HG03196 (cell line): ENCODE results near the gene OPA3.
A peak's percentile ranks its signal among the peaks of the same experiment; 100 is the strongest.

Experiments
- ATAC-seq: cut with Tn5 transposase; IDR thresholded peaks from one replicate; pipeline ENCODE4 v1.9.1; 2021; ENCODE audit not compliant: unreplicated experiment

OPA3 gene

GRCh38 chr19:45505996-45506245, 78.7 kb downstream of the OPA3 start:
- ATAC-seq, result no peak

- ATAC-seq, result no peak
Observed at GRCh38 chr19:45505151-45505995, 79.2 kb downstream of the OPA3 start.

DNA sequence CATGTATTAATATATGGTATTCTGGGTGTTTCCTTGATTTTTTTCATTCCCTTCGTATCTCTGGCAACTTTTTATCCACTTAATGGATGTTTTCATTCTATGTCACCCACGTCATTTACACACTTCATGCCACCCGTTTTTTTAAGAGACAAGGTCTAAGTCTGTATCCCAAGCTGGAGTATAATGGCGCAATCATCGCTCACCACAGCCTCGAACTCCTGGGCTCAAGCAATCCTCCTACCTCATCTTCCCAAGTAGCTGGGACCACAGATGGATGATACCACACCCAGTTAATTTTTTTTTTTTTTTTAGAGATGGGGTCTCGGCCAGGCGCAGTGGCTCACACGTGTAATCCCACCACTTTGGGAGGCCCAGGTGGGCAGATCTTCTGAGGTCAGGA, 80.7 kb downstream of the OPA3 start:
- ATAC-seq, result no peak

- no peak for ATAC-seq
Observed at GRCh38 chr19:45502111-45502510, 82.5 kb downstream of the OPA3 start.

GRCh38 chr19:45501730-45502014, 82.9 kb downstream of the OPA3 start:
- ATAC-seq, result no peak

GRCh38 chr19:45500918-45501729, 83.5 kb downstream of the OPA3 start:
- no peak for ATAC-seq

DNA sequence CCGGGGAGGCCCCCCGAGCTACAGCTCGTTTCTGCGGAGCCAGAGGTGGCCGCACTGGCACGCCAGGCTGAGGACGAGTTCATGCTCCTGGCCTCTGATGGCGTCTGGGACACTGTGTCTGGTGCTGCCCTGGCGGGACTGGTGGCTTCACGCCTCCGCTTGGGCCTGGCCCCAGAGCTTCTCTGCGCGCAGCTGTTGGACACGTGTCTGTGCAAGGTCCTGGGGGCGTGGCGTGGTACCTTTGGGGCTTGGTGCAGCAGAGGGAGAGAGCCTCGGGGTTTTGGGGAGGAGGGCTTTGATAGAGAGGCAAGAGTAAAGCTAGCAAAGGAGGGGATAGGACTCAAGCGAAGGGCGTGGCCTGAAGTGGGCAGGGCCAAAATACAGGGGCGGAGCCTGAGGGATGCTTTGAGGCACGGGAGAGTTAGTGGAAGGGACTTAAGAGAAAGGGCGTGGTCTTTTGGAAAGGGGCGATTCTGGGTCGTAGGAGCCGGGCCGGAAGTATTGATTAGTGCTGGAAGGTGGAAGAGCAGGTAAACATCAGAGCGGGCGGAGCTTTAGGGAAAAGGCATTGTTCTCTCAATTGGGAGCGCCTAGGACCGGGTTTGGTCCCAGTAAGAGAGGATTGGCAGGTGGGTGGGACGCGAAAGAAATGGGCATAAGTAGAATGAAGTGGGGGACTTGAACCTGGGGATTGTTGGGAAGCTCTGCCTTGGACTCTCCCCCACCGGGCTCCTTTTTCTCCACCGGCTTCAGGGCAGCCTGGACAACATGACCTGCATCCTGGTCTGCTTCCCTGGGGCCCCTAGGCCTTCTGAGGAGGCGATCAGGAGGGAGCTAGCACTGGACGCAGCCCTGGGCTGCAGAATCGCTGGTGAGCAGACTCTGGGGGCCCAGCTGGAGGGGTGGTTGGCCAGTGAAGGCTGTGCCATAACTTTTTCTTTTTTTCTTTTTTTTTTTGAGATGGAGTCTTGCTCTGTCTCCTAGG, 85.1 kb downstream of the OPA3 start:
- no peak for ATAC-seq

- no peak for ATAC-seq
Observed at GRCh38 chr19:45498411-45499195, 86.0 kb downstream of the OPA3 start, which contains the start of gene PPM1N. Gene PPM1N (plus strand): TSS chr19:45498443. CDS start chr19:45498473, 30 bp downstream.

GRCh38 chr19:45497791-45498190, 86.8 kb downstream of the OPA3 start:
- no peak for ATAC-seq

DNA sequence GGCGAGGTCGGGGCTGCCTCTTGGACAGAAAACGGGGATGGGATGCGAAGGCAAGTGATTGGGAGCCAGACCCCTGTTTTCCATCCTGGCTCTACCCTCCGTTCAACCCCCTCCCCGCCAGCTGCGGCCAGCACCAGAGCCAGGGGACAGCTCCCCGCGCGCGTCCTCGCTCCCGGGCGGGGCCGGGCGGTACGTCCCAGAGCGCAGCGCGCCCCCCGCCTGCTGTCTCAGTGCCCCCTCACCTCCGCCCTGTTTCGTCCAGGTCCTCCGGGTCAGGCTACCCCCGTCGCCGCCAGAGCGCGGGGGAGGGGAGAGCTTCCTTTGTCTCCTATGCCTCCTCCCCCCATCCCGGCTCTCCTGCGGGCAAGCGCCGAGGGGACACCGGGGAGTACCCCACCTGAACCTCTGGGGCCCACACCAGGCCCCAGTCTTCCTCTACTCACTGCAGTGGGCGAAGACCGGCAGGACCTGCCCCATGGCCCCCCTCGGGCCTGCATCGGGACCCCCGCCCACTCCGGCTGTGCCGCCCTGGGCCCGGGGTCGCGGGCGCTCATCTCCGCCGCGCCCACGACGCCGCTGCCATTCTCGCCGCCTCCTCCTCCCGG, 88.2 kb downstream of the OPA3 start:
- peak; percentile 11 for ATAC-seq

DNA sequence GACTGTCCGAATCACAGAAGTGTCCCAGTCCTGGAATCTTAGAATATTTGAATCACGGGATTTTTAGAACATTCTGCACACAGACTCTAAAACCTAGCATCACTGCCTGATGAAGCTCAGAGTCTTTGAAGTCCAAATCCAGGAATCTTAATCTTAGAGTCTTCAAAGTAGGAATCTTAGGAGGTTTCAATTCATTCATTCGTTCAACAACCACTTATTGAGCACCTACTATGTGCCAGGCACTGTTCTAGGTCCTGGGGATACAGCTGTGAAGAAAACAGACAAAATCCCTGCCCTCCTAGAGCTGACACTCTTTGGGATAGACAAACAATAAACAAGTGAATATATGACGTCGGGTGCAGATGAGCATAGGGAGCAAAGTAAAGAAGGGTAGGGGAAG, 89.4 kb downstream of the OPA3 start:
- no peak for ATAC-seq

- no peak for ATAC-seq
Observed at GRCh38 chr19:45494261-45494916, 90.2 kb downstream of the OPA3 start.

GRCh38 chr19:45492627-45493470, 91.8 kb downstream of the OPA3 start:
- no peak for ATAC-seq

DNA sequence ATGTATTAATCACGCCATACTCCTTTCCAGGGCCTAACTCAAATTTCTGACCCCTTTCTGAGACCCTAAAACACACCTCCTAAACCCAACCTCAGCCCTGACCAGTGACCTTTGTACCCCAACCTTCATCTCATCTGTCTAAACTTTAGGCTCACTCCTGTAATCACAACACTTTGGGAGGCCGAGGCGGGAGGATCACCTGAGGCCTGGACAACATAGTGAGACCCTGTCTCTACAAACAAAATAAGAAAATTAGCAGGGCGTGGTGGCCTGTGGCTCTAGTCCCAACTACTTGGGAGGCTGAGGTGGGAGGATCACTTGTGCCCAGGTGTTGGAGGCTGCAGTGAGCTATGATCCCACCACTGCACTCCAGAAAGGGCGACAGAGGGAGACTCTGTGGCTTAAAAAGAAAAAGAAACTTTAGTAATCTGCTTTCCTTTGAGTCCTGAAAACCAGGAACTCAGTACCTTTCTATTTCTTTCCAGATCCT, 92.4 kb downstream of the OPA3 start:
- ATAC-seq, result no peak

- ATAC-seq, result no peak
Observed at GRCh38 chr19:45489216-45489855, 95.3 kb downstream of the OPA3 start.

DNA sequence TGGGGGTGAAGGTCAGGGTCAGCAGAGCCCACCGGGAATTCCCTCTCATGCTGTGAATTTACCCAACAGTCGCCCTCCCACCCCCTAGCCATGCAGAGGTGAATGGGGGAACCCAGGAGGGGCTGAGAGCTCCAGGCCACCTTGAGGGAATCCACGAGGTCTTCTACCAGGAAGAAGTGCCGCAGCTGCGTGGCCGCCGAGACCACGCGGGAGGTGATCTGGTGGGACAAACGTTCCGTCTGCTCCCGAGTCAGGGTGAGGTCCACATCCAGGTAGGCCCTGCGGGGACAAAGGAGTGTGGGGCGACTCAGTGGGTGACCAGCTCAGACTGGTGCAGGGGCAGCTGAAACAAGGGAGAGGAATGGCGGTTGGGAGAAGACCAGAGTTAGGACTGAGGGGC, 95.9 kb downstream of the OPA3 start:
- no peak for ATAC-seq

GRCh38 chr19:45485305-45486077, 99.1 kb downstream of the OPA3 start:
- peak; percentile 88 for ATAC-seq
